ENCODE data around the gene RASSF3.
A peak's percentile ranks its signal among the peaks of the same experiment; 100 is the strongest.

RASSF3 gene

DNA sequence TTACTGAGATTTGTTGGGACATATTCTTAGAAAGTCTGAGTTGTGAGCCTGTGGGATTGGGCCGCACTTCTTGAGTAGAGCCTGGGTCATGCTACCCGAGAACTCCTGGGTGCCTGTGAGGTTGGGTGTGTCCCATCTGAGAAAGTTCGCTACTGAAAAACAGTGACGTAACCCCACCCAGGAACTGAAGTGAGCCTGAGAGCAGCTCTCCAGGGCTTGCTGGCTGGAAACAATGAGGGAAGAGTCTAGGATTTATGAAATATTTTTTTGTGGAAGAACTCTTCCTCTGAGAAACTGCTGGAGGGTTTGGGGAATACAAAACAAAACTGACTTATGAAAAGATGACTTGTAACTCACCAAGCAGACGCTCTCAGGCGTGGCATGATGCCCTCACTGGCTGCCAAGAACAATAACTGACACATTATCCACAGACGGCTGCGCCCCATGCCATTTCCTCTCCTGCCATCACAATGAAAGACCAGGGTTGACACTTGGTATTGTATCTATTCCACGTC is 69.2 kb downstream of the RASSF3 start:
- no peak for TF ChIP-seq ZFX (IDR thresholded peaks at IDR 0.05)
- TF ChIP-seq, protein P1, sequence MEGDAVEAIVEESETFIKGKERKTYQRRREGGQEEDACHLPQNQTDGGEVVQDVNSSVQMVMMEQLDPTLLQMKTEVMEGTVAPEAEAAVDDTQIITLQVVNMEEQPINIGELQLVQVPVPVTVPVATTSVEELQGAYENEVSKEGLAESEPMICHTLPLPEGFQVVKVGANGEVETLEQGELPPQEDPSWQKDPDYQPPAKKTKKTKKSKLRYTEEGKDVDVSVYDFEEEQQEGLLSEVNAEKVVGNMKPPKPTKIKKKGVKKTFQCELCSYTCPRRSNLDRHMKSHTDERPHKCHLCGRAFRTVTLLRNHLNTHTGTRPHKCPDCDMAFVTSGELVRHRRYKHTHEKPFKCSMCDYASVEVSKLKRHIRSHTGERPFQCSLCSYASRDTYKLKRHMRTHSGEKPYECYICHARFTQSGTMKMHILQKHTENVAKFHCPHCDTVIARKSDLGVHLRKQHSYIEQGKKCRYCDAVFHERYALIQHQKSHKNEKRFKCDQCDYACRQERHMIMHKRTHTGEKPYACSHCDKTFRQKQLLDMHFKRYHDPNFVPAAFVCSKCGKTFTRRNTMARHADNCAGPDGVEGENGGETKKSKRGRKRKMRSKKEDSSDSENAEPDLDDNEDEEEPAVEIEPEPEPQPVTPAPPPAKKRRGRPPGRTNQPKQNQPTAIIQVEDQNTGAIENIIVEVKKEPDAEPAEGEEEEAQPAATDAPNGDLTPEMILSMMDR (conservative IDR thresholded peaks at IDR 0.05): no peak
- H3K27ac ChIP-seq: peak overlapping the region; percentile 54

DNA sequence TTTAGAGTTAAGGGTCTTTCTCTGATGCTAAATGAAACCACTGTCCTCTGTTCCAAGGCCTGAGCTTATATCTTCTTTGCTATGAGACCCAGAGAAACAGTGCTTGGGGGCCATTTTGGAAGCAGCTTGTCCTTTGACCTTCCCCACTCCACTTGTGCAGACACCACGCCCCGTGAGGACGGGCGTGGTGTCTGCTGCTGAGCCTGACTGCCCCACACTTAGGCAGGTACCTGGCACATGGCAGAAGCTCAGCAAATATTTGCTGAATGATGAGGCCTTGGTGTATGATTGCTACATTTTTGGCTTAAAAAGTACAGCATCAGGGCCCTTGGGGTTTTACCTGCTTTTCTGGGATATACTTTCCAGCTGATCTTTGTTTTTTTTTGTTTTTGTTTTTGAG is 69.9 kb downstream of the RASSF3 start:
- TF ChIP-seq, protein P1 (conservative IDR thresholded peaks at IDR 0.05): no peak
- TF ChIP-seq ZFX (IDR thresholded peaks at IDR 0.05): no peak
- peak overlapping the region; percentile 54 for H3K27ac ChIP-seq

DNA sequence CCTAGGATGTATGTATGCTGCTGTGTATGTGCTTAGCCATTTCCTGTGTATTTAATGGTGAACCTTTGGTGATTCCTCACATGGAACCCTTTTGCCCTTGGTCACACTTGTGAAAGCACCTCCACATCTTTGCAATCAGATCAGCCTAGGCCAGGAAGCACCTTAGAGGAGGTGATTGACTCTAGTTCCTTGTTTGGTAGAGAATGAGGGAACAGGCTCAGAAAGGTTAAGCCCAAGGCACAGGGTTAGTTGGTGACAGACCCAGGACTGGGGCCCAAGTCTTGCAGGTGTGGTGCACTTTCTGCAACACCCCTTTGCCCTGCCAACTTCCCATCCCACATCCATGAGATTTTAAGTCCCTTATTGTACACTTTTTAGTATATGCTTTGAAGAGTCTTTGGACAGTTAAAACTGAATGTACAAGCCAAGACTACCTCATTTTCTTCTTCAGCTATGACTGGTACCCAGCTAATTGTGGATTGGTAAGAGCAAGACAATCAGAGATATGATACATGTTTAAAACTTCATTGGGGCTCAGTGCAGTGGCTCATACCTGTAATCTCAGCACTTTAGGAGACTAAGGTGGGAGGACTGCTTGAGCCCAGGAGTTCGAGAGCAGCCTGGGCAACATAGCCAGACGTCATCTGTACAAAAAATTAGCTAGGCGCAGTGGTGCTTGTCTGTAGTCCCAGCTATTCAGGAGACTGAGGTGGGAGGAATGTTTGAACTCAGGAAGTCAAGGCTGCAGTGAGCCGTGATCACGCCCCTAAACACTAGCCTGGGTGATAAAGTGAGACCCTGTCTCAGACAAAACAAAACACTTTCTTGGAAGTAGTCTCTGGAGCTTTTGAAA is 71.1 kb downstream of the RASSF3 start:
- peak overlapping the region; percentile 54 for H3K27ac ChIP-seq
- TF ChIP-seq, protein P1 (conservative IDR thresholded peaks at IDR 0.05): no peak
- TF ChIP-seq ZFX (IDR thresholded peaks at IDR 0.05): no peak

DNA sequence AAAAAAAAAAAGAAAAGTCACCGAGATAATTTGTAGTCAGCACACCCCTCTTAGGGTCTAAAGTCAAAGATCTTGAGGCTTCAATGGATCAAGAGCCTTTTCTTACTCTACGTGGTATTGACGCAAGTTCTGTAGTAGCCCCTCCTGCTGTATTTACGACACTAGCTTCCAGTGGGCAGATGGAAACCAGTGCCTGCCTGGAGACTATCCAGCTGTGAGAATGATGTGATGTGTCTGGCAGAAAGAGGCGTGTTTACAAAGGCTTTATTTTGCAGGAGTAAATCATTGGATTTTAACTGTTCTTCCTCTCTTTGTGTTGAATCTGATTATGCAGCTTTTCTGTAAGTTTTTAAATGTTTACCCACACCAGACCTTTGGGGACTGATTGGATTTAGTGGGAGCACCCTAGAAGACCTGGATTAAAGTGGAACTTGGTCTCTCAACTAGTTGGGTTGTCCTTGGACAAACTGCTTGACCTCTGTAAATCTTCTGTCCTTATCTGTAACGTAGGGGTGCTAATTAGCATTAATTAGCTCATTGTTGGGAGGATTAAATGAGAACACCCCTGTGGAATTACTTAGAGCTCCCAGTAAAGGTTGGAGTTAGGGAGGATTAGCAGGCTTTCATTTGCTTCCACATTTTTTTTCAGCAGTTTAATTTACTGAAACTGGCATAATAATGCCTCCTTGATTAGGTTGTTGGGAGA is 72.4 kb downstream of the RASSF3 start:
- H3K27ac ChIP-seq: no peak overlapping the region
- TF ChIP-seq, protein P1 (conservative IDR thresholded peaks at IDR 0.05): no peak
- TF ChIP-seq ZFX (IDR thresholded peaks at IDR 0.05): no peak

DNA sequence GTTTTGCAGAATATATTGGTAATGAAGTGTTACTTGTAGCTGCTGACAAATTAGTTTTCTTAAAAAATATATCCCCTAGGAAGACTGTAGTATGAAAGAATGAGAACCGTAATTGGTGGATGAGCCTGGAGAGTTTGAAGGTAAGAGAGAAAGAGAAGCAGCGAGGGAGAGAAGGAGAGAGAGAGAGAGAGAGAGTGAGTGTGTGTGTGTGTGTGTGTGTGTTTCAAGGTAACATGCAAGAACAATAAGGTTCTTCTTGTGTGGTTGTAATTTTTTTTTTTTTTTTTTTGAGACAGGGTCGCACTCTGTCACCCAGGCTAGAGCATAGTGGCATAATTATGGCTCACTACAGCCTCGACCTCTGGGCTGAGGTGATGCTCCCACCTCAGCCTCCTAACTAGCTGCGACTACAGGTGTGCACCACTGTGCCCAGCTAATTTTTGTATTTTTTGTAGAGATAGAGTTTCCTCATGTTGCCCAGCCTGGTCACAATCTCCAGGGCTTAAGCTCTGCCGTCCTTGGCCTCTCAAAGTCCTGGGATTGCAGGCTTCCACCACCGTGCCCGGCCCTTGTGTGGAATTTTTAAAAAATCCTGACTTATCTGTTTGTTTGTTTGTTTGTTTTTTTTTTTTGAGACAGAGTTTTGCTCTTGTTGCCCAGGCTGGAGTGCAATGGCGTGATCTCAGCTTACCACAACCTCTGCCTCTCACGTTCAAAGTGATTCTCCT is 73.7 kb downstream of the RASSF3 start:
- no peak overlapping the region for H3K27ac ChIP-seq
- TF ChIP-seq, protein P1 (conservative IDR thresholded peaks at IDR 0.05): no peak
- no peak for TF ChIP-seq ZFX (IDR thresholded peaks at IDR 0.05)

DNA sequence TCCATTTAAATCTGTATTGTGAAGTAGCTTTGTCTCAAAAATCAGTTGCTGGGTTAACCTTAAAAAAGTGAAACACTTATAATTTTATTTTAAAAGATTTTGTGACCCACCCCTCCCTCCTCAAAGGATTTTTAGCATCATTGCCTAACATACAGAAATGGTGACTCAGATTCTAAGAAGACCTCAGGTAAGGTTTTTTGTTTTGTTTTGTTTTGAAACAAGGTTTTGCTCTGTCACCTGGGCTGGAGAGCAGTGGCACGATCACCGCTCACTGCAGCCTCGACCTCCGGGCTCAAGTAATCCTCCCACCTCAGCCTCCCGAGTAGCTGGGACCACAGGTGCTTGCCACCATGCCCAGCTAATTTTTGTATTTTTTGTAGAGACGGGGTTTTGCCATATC is 74.8 kb downstream of the RASSF3 start:
- TF ChIP-seq, protein P1 (conservative IDR thresholded peaks at IDR 0.05): no peak
- TF ChIP-seq ZFX (IDR thresholded peaks at IDR 0.05): no peak
- no peak overlapping the region for H3K27ac ChIP-seq
